Activated gamma-delta T cell treated with anti-CD3 and anti-CD28 coated beads, Interleukin-2, amount 50 U/mL, for 16 hours (primary cell): ENCODE data around the gene USP44.
"Not testable (repeated sequence)": the region's sequence is repeated elsewhere in the genome, so short reads cannot be mapped to it uniquely, and the experiment has no call there.

Experiments
- DNase-seq: peaks from one replicate; pipeline ENCODE4 v3.0.0-alpha.2; 2020; ENCODE audit warnings: low read depth

The USP44 gene

GRCh38 chr12:95551305-95551704 is at the start of gene USP44:
USP44 (minus strand) TSS chr12:95551476; CDS start chr12:95534256, 17,220 bp downstream.
- no peak for DNase-seq

- no peak for DNase-seq
Measured at GRCh38 chr12:95600567-95600966, 49.3 kb upstream of the USP44 start.

DNA sequence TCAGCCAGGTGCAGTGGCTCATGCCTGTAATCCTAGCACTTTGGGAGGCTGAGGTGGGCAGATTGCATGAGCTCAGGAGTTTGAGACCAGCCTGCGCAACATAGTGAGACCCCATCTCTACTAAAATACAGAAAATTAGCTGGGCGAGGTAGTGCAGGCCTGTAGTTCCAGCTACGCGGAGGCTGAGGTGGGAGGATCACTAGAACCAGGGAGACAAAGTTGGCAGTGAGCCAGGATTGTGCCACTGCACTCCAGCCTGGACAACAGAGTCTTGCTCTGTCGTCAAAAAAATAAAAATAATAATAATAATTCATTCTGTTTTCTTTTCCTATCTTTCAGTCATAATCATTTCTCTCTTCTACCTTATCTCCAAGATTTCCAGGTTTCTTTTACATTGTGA is 48.6 kb upstream of the USP44 start:
- DNase-seq, result no peak

DNA sequence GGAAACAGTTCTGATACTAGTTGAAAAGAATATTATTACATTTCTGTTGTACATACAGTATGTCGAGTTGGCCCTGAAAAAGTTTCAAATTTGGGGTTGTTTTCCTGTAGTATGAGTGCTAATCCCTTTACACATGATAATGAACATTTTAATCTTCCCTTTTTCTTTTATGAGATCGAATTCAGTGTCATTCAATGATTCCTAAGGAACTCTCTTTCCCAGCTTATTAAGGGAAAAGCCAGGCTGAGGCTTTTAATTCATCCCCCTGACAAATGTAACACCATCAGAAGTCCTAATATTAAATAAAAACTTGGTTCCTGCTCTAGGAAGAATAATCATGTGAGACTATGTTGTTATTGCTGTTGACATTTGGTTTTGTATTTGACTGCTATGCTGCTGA is 42.9 kb upstream of the USP44 start:
- DNase-seq, result no peak

DNA sequence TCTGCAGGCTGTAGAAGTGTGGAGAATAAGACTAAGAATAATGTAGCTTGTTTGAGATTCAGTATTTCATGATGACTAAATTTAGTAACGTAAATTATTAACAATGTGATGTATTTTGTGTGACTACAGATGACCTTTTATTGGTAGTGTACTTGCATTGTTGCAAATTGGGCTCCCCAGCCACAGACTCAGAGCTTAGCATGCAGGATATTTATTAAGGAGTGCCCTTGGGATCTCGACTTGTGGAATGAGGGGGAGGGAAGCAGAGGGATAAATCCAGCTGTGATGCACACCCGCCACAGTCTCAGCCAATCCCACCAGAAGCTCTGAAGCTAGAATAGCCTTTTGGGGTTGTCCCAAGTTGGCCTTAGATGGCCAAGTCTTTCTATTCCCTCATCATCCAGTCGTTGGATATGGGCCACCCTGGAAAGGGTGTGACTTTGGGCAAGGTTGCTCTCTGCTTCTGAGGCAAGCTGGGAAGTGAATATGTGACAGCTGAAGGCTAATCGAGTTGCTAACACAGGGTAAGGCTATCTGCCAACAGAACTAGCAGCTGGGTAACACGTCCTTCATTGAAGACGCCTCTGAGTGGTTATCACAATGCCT is 42.1 kb upstream of the USP44 start:
- no peak for DNase-seq

GRCh38 chr12:95591731-95592130 is 40.5 kb upstream of the USP44 start:
- DNase-seq, result no peak

DNA sequence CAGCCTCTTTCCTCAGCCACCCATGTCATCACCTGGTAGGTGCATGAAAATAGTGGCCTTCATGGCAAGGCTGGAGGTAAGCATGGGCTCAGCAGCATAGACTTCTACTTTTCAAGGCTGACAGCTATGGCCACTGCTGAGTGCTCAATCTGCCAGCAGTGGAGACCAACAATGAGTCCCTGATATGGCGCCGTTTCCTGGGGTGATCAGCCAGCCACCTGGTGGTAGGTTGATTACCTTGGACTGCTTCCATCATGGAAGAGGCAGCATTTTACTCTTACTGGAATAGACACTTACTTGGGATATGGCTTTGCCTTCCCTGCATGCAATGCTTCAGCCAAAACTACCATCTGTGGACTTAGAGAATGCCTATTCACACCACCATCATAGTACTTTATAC is 39.5 kb upstream of the USP44 start:
- DNase-seq, result no peak

GRCh38 chr12:95583933-95584332 is 32.7 kb upstream of the USP44 start:
- no peak for DNase-seq

- DNase-seq, result no peak
Measured at GRCh38 chr12:95582230-95583058, 31.2 kb upstream of the USP44 start.

DNA sequence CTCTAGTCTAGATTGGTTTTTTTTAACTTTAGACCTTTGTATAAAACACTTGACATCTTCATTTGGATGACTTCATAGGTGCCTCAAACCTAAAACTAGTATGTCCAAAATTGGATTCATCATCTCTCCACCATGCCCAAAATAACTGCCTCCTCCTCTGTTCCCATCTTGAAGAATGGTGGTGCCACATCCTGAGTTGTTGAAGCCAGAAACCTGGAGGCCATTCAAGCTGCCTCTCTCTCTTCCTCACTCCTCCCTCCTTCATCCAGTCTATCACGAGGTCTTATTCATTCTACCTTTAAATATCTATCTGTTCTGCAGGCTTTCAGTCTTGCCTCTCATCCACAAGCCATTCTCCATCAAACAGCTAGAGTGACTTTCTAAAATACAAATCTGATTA is 26.5 kb upstream of the USP44 start:
- no peak for DNase-seq

DNA sequence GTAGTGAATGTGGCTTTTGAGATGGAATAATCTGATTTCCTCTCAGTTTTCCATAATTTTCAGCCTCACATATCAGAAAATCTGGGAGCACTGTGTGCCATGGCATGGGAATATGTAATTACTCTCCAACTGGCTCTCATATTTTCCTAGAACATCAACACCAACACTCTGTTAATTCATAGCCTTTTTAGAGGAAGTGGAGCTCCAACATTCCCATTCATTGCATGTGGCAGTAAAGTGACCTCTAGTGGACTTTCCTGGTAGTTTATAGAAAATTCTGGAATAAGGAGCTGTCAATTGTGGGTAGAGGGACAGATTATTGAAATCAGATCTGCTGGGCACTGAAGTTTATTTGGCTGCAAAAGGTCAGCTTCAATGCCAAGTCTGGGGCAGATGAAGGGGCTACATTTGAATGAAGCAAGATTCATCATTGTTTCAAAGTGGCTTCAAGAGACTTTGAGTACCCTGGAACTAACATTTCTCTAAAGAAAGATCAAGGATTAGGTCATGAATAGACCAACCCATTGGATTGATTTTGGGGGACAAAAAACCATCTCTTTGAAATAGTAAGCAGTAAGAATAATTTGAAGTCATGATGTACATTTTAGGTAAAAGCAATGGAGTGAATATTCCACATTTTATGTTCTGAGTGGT is 23.6 kb upstream of the USP44 start:
- DNase-seq, result no peak

DNA sequence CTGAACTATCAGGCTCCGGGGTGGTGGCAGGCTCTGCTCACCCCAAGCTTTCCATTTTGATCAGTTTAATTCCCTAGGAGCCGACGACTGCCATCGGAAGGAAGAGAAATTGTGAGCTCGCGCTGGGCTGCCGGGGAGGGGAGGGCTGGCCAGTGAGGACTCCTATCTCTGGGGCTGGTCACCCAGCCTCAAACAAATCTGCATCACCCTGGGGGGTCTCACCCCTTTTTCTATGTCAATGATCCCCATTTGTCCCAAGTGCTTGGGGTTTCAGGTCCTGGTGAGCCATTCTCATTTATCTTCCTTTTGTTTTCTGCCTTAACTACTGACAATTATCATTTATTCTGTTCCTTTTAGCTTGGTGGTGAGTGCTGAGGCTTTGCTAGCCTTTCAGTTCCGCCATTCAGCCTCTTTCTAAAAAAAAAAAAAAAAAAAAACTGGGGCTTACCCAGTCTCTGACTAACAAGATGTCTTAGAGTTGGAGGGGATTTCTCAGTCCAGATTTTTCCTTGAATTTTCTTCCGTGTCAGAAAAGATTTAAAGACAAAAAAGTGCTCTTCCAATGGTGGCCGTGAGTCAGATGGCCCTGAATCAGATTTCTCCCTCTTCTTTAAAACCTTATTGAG is 22.8 kb upstream of the USP44 start:
- no peak for DNase-seq

- DNase-seq, result no peak
Measured at GRCh38 chr12:95571369-95571768, 20.1 kb upstream of the USP44 start.

GRCh38 chr12:95568045-95568444 is 16.8 kb upstream of the USP44 start:
- not testable (repeated sequence) for DNase-seq

DNA sequence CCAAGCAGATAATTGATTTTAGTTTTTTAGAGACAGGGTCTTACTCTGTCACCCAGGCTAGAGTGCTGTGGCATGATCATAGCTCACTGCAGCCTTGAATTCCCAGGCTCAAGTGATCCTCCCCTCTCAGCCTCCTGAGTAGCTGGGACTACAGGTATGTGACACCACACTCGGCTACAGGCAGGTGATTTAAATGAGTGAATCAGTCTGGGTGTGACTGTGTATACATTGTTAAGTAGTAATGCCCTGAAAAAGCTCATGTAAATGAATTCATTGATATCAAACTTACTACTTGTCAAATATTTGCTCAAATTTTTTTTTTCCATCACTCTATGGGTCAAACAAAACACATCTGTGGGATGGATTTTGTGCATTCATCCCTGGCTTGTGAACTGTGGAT is 6.3 kb upstream of the USP44 start:
- DNase-seq, result no peak

DNA sequence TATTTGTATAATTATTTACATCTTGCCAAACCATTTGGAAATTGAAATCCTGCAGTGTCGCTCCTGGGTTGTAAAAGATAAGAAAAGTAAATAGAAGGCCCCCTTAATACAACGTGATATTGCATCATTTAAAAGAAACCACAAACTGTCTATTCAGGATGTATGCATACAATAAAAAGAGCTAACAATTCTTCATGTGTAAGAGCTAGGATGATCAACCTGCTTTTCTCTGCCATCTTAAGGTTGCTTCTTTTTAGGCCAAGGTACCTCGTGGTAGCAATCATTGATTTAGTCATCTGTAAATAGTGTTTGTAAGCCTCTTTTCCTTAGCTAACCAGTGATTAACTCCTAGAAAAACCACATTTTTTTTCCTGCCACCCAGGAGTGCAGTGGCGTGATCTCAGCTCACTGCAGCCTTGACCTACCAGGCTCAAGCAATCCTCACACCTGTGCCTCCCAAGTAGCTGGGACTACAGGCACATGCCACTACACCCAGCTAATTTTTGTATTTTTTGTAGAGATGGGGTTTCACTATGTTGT is 3.3 kb upstream of the USP44 start:
- no peak for DNase-seq

GRCh38 chr12:95553197-95553943 is 2.1 kb upstream of the USP44 start:
- no peak for DNase-seq

GRCh38 chr12:95551913-95552516 is 739 bp upstream of the USP44 start:
- DNase-seq, result no peak

- no peak for DNase-seq
Measured at GRCh38 chr12:95549392-95550084, 1.7 kb downstream of the USP44 start.

DNA sequence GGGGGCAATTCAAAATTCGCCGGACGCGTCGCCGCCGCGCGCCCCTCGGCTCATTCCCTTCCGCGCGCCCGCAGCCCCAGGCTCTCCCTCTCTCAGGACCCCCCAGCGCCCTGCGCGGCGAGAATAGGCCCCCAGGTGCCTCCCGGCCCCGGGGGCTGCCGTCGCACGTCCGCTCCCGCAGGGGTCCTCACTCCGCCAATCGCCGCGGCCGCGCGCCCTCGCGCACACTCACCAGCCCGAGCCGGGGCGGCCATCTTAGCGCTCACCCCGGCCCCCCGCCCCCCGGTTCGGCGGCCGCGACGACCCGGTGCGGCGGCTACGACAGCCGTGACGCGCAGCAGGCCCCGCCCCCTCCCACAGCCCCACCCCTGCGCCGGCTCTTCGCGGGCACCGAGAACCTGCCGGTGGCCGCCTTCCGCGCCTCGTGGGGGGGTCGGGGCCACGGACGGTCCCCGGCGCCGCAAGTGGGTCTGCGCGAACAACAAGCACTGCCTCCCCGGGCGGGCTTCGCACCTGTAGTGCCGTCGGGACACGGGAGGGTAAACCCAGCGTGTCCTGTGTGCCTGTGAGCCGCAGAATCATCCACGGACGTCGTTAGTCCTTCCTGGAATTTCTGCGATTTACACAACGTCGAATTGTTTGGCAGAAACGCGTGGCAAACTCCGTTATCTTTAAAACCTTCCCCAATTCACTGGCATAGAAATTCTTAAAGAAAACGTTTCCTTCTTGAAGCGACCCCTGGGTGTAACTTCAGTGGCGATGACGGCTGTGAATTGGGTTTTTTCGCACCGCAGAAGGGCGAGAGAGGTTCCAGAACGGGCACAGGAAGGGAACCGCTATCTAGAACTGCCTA is 2.5 kb downstream of the USP44 start:
- DNase-seq, result peak; percentile 33
